HEK293T (cell line): ENCODE results near the gene PLA2G4A.

Experiments
- CTCF ChIA-PET: fragments of 350-600 bp; formaldehyde crosslinking; extraction: SDS; loops from one replicate; lab custom pipeline; 2021; ENCODE audit warnings: antibody characterized with exemption, inconsistent platforms; lab: Yijun Ruan, JAX
- POLR2A ChIA-PET: fragments of 350-600 bp; formaldehyde crosslinking; extraction: SDS; loops from one replicate; lab custom pipeline; 2020; ENCODE audit warnings: antibody characterized with exemption, inconsistent platforms; lab: Yijun Ruan, JAX
- DNase-seq: peaks from one replicate; pipeline ENCODE4 v3.0.0; 2012; ENCODE audit warnings: mixed read lengths; ENCODE audit errors: extremely low spot score
- ARNT ChIP-seq: fragments of 450-650 bp; IDR thresholded peaks from 2 replicates; pipeline ENCODE4 v1.6.1; 2017; ENCODE audit warnings: mild to moderate bottlenecking
- BHLHE40 ChIP-seq: fragments of 450-650 bp; IDR thresholded peaks from 2 replicates; pipeline ENCODE4 v1.6.1; 2016; ENCODE audit warnings: mild to moderate bottlenecking, moderate library complexity, borderline replicate concordance
- CTBP1 ChIP-seq: fragments of 450-650 bp; IDR thresholded peaks from 2 replicates; pipeline ENCODE4 v1.6.1; 2016; ENCODE audit warnings: borderline replicate concordance
- ELF4 ChIP-seq: fragments of 450-650 bp; IDR thresholded peaks from 2 replicates; pipeline ENCODE4 v1.6.1; 2017; ENCODE audit warnings: antibody characterized with exemption
- FOXA1 ChIP-seq: fragments of 450-650 bp; IDR thresholded peaks from 2 replicates; pipeline ENCODE4 v1.6.1; 2016; ENCODE audit warnings: mild to moderate bottlenecking
- FOXK2 ChIP-seq: fragments of 450-650 bp; IDR thresholded peaks from 2 replicates; pipeline ENCODE4 v1.6.1; 2016; ENCODE audit warnings: mild to moderate bottlenecking
- FOXM1 ChIP-seq: fragments of 450-650 bp; IDR thresholded peaks from 2 replicates; pipeline ENCODE4 v1.6.1; 2017; ENCODE audit warnings: mild to moderate bottlenecking, borderline replicate concordance
- HDGF ChIP-seq: fragments of 450-650 bp; IDR thresholded peaks from 2 replicates; pipeline ENCODE4 v1.6.1; 2017; ENCODE audit warnings: antibody characterized with exemption, borderline replicate concordance
- L3MBTL2 ChIP-seq: fragments of 450-650 bp; conservative IDR thresholded peaks from 2 replicates; pipeline ENCODE4 v1.6.1; 2016; ENCODE audit warnings: mild to moderate bottlenecking
- LEF1 ChIP-seq: fragments of 450-650 bp; IDR thresholded peaks from 2 replicates; pipeline ENCODE4 v1.6.1; 2017; ENCODE audit warnings: mild to moderate bottlenecking, borderline replicate concordance
- NFRKB ChIP-seq: fragments of 450-650 bp; IDR thresholded peaks from 2 replicates; pipeline ENCODE4 v1.6.1; 2016; ENCODE audit warnings: mild to moderate bottlenecking, moderate library complexity
- SP1 ChIP-seq: fragments of 450-650 bp; IDR thresholded peaks from 2 replicates; pipeline ENCODE4 v1.6.1; 2017
- SUZ12 ChIP-seq: fragments of 450-650 bp; IDR thresholded peaks from 2 replicates; pipeline ENCODE4 v1.6.1; 2016; ENCODE audit warnings: mild to moderate bottlenecking
- TARDBP ChIP-seq: fragments of 450-650 bp; IDR thresholded peaks from 2 replicates; pipeline ENCODE4 v1.6.1; 2016
- ZNF384 ChIP-seq: fragments of 450-650 bp; IDR thresholded peaks from 2 replicates; pipeline ENCODE4 v1.6.1; 2016
- TF ChIP-seq, protein P1 (sequence below): fragments of 450-650 bp; IDR thresholded peaks from 2 replicates; pipeline ENCODE4 v1.6.1; 2016

Gene PLA2G4A

GRCh38 chr1:186997877-186998276, 169.1 kb downstream of the PLA2G4A start:
- TF ChIP-seq ELF4 (no peak), ZNF384 (no peak), NFRKB (no peak), HDGF (no peak), ARNT (no peak), FOXM1 (no peak), TARDBP (no peak), LEF1 (no peak), FOXA1 (no peak), SUZ12 (no peak), L3MBTL2 (no peak), BHLHE40 (no peak), CTBP1 (no peak), SP1 (no peak), FOXK2 (no peak)
- TF ChIP-seq, protein P1, sequence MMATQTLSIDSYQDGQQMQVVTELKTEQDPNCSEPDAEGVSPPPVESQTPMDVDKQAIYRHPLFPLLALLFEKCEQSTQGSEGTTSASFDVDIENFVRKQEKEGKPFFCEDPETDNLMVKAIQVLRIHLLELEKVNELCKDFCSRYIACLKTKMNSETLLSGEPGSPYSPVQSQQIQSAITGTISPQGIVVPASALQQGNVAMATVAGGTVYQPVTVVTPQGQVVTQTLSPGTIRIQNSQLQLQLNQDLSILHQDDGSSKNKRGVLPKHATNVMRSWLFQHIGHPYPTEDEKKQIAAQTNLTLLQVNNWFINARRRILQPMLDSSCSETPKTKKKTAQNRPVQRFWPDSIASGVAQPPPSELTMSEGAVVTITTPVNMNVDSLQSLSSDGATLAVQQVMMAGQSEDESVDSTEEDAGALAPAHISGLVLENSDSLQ: no peak
- no peak for DNase-seq
- POLR2A ChIA-PET: no interaction called here
- CTCF ChIA-PET: interaction anchor here (2.4 kb wide), 1 partner anchor 12 kb away, joined by 7 read pairs; no protein-coding TSS in a partner anchor

DNA sequence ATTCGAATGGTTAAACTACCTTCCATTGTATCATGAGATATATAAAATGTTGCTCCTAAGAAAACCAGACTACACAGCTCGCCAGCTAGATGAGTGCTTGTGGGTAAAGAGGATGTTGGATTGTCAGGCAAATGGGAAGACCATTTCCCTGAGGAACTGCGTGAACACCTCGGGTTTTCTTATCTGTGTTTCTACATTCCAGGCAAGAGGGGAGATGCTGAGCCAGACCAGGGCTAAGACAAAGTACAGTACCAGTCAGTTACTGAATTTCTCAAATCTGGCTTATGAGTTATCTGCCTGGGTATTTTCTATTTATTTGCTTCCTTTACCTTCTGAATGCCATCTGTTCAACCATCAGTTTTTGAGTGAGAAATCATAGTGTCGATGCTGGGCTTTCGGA, 170.8 kb downstream of the PLA2G4A start:
- no peak for TF ChIP-seq FOXK2
- TF ChIP-seq LEF1: no peak
- no peak for TF ChIP-seq TARDBP
- TF ChIP-seq FOXA1: no peak
- no peak for DNase-seq
- CTCF ChIA-PET: no interaction called here
- POLR2A ChIA-PET: no interaction called here

DNA sequence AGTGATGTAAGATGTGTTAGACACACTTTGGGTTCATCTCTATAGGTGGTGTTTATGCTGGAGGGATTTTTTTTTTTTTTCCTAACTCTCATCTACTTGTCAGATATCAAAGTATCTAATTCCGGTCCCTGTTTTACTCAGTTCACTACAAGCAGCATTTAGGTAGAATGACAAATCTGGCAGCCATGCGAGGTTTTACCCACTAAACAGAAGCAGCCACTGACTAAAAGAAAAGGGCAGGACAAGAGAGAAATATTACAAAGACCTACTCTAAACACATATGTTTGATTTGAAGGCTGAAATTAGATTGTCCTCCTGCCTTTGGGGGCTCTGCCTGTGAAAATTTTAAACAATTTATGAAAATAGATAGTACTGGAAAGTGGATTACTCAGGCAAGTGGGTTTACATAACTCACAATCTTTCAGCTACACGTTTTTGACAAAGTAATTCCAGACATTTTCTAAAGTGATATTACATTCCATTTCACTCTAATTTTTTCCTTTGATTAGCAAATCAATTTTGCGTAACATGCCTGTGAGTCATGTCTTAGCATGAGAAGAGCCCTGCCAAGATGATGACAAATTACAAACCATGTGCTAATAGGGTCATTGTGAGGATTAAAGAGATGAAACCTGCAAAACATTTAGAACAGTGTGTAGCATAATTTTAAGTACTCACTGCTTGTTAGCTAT, 172.6 kb downstream of the PLA2G4A start:
- ChIA-PET CTCF (no interaction called here), POLR2A (no interaction called here)
- TF ChIP-seq SP1 (no peak), HDGF (no peak), L3MBTL2 (no peak), ELF4 (no peak), CTBP1 (no peak), BHLHE40 (no peak), FOXK2 (no peak), ZNF384 (no peak), ARNT (no peak), TARDBP (no peak), FOXM1 (no peak), FOXA1 (no peak), SUZ12 (no peak), NFRKB (no peak), LEF1 (no peak)
- TF ChIP-seq, protein P1: no peak
- DNase-seq: no peak

- ChIA-PET POLR2A (no interaction called here), CTCF (no interaction called here)
- DNase-seq: no peak
- TF ChIP-seq ARNT (no peak), BHLHE40 (no peak), FOXK2 (no peak)
These were observed 174.6 kb downstream of the PLA2G4A start for GRCh38 chr1:187003353-187003752.

GRCh38 chr1:187006896-187007295, 178.1 kb downstream of the PLA2G4A start:
- TF ChIP-seq ZNF384 (no peak), BHLHE40 (no peak), SUZ12 (no peak), NFRKB (no peak), LEF1 (no peak), ARNT (no peak), SP1 (no peak), L3MBTL2 (no peak), FOXM1 (no peak), CTBP1 (no peak)
- TF ChIP-seq, protein P1: no peak
- CTCF ChIA-PET: no interaction called here
- POLR2A ChIA-PET: no interaction called here
- DNase-seq: no peak

DNA sequence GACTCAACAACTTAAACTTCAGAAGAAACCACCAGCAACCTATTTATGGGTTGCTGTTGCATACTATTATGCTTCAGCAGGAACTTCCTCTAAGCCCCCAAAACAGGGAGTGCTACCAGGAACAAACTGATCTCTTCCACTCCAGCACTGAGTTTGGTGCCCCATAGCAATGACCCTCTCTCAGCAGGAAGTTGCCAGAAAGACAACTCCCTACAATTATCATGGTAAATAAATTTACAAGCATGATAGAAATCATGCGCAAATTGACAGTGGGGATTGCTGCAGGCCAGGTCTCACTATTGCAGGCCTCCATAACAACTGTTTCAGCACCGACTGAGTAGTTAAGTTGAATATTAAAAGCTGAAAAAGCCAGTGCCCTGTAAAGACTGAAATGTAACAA, 180.6 kb downstream of the PLA2G4A start:
- CTCF ChIA-PET: no interaction called here
- POLR2A ChIA-PET: no interaction called here

More for the DNA sequence above, 180.6 kb downstream of the PLA2G4A start:
- TF ChIP-seq FOXM1 (no peak), ZNF384 (no peak), FOXA1 (no peak), SUZ12 (no peak), SP1 (no peak), ARNT (no peak), HDGF (no peak), BHLHE40 (no peak), L3MBTL2 (no peak), CTBP1 (no peak), TARDBP (no peak), ELF4 (no peak), FOXK2 (no peak), LEF1 (no peak), NFRKB (no peak)
- TF ChIP-seq, protein P1: no peak
- DNase-seq: no peak
